OCI-LY1 (cell line): ENCODE results near the gene CDK2.

ENCODE experiments used
- EZH2 ChIP-seq: fragments of 200-600 bp; sonication (generic), shearing (Covaris generic); IDR thresholded peaks from 2 replicates; pipeline ENCODE4 v1.8.0; 2017; ENCODE audit warnings: borderline replicate concordance, mixed run types, mild to moderate bottlenecking, antibody characterized with exemption, low read length, moderate library complexity, mixed read lengths
- TF ChIP-seq, protein P1 (sequence below): fragments of 200-600 bp; sonication (generic), shearing (Covaris generic); IDR thresholded peaks from 2 replicates; pipeline ENCODE4 v1.5.1; 2017; ENCODE audit warnings: mild to moderate bottlenecking, antibody characterized with exemption, low read length, moderate library complexity, mixed read lengths

DNA sequence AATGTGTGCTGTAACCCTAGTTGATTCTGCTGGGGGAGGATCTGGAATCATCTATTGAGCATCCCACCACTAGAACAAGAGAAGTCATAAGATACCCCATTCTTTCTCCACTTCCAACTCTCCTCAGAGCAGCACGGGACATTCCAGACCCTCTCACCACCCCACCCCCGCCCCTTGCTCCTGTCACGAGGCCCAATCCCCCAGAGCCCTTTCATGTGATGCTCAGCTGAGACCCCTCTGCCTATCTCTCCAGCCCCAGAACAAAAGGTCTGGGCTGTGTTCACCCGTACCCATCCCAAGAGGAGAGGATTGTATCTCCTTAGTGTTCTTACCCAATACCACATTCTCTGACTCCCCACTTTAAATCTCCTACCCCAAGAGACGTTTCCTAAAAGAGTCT, 1.4 kb upstream of the CDK2 start:
- TF ChIP-seq, protein P1, sequence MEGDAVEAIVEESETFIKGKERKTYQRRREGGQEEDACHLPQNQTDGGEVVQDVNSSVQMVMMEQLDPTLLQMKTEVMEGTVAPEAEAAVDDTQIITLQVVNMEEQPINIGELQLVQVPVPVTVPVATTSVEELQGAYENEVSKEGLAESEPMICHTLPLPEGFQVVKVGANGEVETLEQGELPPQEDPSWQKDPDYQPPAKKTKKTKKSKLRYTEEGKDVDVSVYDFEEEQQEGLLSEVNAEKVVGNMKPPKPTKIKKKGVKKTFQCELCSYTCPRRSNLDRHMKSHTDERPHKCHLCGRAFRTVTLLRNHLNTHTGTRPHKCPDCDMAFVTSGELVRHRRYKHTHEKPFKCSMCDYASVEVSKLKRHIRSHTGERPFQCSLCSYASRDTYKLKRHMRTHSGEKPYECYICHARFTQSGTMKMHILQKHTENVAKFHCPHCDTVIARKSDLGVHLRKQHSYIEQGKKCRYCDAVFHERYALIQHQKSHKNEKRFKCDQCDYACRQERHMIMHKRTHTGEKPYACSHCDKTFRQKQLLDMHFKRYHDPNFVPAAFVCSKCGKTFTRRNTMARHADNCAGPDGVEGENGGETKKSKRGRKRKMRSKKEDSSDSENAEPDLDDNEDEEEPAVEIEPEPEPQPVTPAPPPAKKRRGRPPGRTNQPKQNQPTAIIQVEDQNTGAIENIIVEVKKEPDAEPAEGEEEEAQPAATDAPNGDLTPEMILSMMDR = no peak
- TF ChIP-seq EZH2 = no peak
